ENCODE data around the gene CDA.

Gene CDA

DNA sequence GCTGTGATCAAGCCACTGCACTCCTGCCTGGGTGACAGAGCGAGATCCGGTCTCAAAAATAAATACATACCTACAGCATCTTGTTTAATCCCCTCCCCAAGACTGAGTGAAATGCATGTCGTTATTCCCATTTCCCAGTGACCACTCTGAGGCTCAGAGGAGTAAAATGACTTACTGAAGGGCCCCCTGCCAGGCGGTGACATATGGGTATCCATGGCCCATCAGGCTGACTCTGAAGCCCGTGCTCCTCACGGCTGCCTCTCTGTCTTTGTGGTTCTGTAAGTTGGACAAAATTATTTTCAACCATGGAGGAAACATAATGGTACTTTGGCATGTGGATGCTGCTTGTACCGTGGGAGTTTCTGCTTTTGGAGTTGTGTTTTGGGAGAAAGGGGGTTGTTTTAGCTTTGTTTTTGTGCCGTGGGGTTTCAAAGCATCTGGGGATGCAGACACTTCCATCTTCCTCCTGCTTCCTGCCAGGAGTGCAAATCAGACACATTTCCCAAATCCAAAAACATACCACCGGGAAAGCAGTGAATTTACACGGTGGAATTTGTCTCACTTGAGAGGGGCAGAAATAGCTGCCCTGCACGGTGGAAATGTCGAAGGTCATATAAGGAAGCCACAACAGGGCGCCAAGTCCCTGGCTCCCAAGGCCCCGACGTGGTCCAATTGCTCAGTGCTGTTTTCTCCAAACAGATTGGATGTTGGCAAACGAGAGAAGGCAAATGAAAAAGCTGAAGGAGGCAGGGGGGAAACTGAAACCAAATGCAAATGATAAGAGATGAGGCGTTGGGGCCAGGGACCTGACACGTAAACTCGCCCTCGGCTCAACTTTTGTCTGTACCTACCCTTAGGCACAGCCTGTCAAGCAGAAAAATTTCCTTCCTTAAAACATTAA lies 27.3 kb downstream of the CDA start:
- TF ChIP-seq CTCF (conservative IDR thresholded peaks at IDR 0.05; ENCODE audit: low read depth, low read length): no peak
- no peak overlapping the region for H3K4me3 ChIP-seq (ENCODE audit: low read length)

GRCh38 chr1:20616847-20617487 lies 28.1 kb downstream of the CDA start:
- DNase-seq (ENCODE audit: low read depth): no peak
- no peak overlapping the region for H3K4me3 ChIP-seq (ENCODE audit: low read length)
- TF ChIP-seq CTCF (conservative IDR thresholded peaks at IDR 0.05; ENCODE audit: low read depth, low read length): no peak

More for the DNA sequence above, 27.3 kb downstream of the CDA start:
- no peak for DNase-seq (ENCODE audit: low read depth)

- no peak overlapping the region for H3K4me3 ChIP-seq (ENCODE audit: low read length)
- no peak for TF ChIP-seq CTCF (conservative IDR thresholded peaks at IDR 0.05; ENCODE audit: low read depth, low read length)
- no peak for DNase-seq (ENCODE audit: low read depth)
These were observed 29.7 kb downstream of the CDA start for GRCh38 chr1:20618550-20618949.

GRCh38 chr1:20619999-20620398 lies 31.1 kb downstream of the CDA start:
- no peak overlapping the region for H3K4me3 ChIP-seq (ENCODE audit: low read length)
- TF ChIP-seq CTCF (conservative IDR thresholded peaks at IDR 0.05; ENCODE audit: low read depth, low read length): no peak
- DNase-seq (ENCODE audit: low read depth): no peak

GRCh38 chr1:20621012-20621411 lies 32.1 kb downstream of the CDA start:
- no peak overlapping the region for H3K4me3 ChIP-seq (ENCODE audit: low read length)
- no peak for TF ChIP-seq CTCF (conservative IDR thresholded peaks at IDR 0.05; ENCODE audit: low read depth, low read length)
- no peak for DNase-seq (ENCODE audit: low read depth)

DNA sequence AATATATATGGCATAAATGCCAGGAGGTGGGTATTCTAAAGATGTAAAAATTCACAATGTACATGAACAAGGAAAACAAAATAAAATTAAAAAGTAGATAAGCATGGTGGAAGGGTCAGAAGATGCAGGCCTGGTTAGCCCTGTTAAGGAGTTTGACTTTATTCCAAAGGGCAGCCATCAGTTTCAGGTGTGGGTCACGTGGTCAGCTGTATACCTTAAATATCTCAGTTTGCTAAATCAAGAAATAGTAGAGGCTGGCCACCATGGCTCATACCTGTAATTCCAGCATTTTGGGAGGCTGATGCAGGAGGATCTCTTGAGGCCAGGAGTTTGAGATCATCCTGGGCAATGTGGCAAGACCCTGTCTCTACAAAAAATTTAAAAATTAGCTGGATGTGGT lies 35.8 kb downstream of the CDA start:
- DNase-seq (ENCODE audit: low read depth): no peak
- TF ChIP-seq CTCF (conservative IDR thresholded peaks at IDR 0.05; ENCODE audit: low read depth, low read length): no peak

More for the DNA sequence above, 35.8 kb downstream of the CDA start:
- no peak overlapping the region for H3K4me3 ChIP-seq (ENCODE audit: low read length)
